Measurements from ENCODE around the gene FILIP1.

The FILIP1 gene

GRCh38 chr6:75490706-75491105, 2.9 kb downstream of the FILIP1 start:
- no peak overlapping the region for H3K9ac ChIP-seq (ENCODE audit: low read depth, low read length)
- no peaks in the 10 kb centered on the region for H3K27me3 ChIP-seq (ENCODE audit: control insufficient read depth, insufficient read depth, low read length)
- no peaks in the 10 kb centered on the region for H3K9me3 ChIP-seq (ENCODE audit: control insufficient read depth, insufficient read depth, low read length)
- H3K4me1 ChIP-seq (ENCODE audit: control insufficient read depth, insufficient read depth, low read length) = no peaks in the 10 kb centered on the region
- no peak overlapping the region for H3K4me3 ChIP-seq (ENCODE audit: low read depth, low read length)
- no peaks in the 10 kb centered on the region for H3K36me3 ChIP-seq (ENCODE audit: control insufficient read depth, insufficient read depth, low read length)

- Histone ChIP-seq H3K27me3 (ENCODE audit: control insufficient read depth, insufficient read depth, low read length) (no peaks in the 10 kb centered on the region), H3K9me3 (ENCODE audit: control insufficient read depth, insufficient read depth, low read length) (no peaks in the 10 kb centered on the region), H3K4me1 (ENCODE audit: control insufficient read depth, insufficient read depth, low read length) (no peaks in the 10 kb centered on the region), H3K9ac (ENCODE audit: low read depth, low read length) (no peak overlapping the region), H3K36me3 (ENCODE audit: control insufficient read depth, insufficient read depth, low read length) (no peaks in the 10 kb centered on the region), H3K4me3 (ENCODE audit: low read depth, low read length) (no peak overlapping the region)
Measured at GRCh38 chr6:75489025-75489424, 4.6 kb downstream of the FILIP1 start.

GRCh38 chr6:75488033-75488432, 5.6 kb downstream of the FILIP1 start:
- Histone ChIP-seq H3K27me3 (ENCODE audit: control insufficient read depth, insufficient read depth, low read length) (no peaks in the 10 kb centered on the region), H3K4me3 (ENCODE audit: low read depth, low read length) (no peak overlapping the region), H3K4me1 (ENCODE audit: control insufficient read depth, insufficient read depth, low read length) (no peaks in the 10 kb centered on the region), H3K9me3 (ENCODE audit: control insufficient read depth, insufficient read depth, low read length) (no peaks in the 10 kb centered on the region), H3K9ac (ENCODE audit: low read depth, low read length) (no peak overlapping the region), H3K36me3 (ENCODE audit: control insufficient read depth, insufficient read depth, low read length) (no peaks in the 10 kb centered on the region)

- H3K4me1 ChIP-seq (ENCODE audit: control insufficient read depth, insufficient read depth, low read length) = no peaks in the 10 kb centered on the region
- no peaks in the 10 kb centered on the region for H3K27me3 ChIP-seq (ENCODE audit: control insufficient read depth, insufficient read depth, low read length)
- H3K36me3 ChIP-seq (ENCODE audit: control insufficient read depth, insufficient read depth, low read length) = no peaks in the 10 kb centered on the region
- H3K4me3 ChIP-seq (ENCODE audit: low read depth, low read length) = no peak overlapping the region
- H3K9ac ChIP-seq (ENCODE audit: low read depth, low read length) = no peak overlapping the region
- H3K9me3 ChIP-seq (ENCODE audit: control insufficient read depth, insufficient read depth, low read length) = no peaks in the 10 kb centered on the region
Measured at GRCh38 chr6:75486850-75487518, 6.6 kb downstream of the FILIP1 start.

GRCh38 chr6:75484535-75484934, 9.1 kb downstream of the FILIP1 start:
- H3K9me3 ChIP-seq (ENCODE audit: control insufficient read depth, insufficient read depth, low read length) = no peaks in the 10 kb centered on the region
- H3K27me3 ChIP-seq (ENCODE audit: control insufficient read depth, insufficient read depth, low read length) = no peaks in the 10 kb centered on the region
- H3K9ac ChIP-seq (ENCODE audit: low read depth, low read length) = no peak overlapping the region
- H3K4me1 ChIP-seq (ENCODE audit: control insufficient read depth, insufficient read depth, low read length) = peaks cover 4% of the 10 kb centered on the region
- no peaks in the 10 kb centered on the region for H3K36me3 ChIP-seq (ENCODE audit: control insufficient read depth, insufficient read depth, low read length)
- no peak overlapping the region for H3K4me3 ChIP-seq (ENCODE audit: low read depth, low read length)

- Histone ChIP-seq H3K36me3 (ENCODE audit: control insufficient read depth, insufficient read depth, low read length) (no peaks in the 10 kb centered on the region), H3K9me3 (ENCODE audit: control insufficient read depth, insufficient read depth, low read length) (no peaks in the 10 kb centered on the region), H3K27me3 (ENCODE audit: control insufficient read depth, insufficient read depth, low read length) (no peaks in the 10 kb centered on the region), H3K4me1 (ENCODE audit: control insufficient read depth, insufficient read depth, low read length) (peaks cover 4% of the 10 kb centered on the region), H3K9ac (ENCODE audit: low read depth, low read length) (no peak overlapping the region), H3K4me3 (ENCODE audit: low read depth, low read length) (no peak overlapping the region)
Measured at GRCh38 chr6:75483136-75483952, 10.3 kb downstream of the FILIP1 start.

- Histone ChIP-seq H3K4me1 (ENCODE audit: control insufficient read depth, insufficient read depth, low read length) (peaks cover 4% of the 10 kb centered on the region), H3K9me3 (ENCODE audit: control insufficient read depth, insufficient read depth, low read length) (no peaks in the 10 kb centered on the region), H3K36me3 (ENCODE audit: control insufficient read depth, insufficient read depth, low read length) (no peaks in the 10 kb centered on the region), H3K9ac (ENCODE audit: low read depth, low read length) (no peak overlapping the region), H3K27me3 (ENCODE audit: control insufficient read depth, insufficient read depth, low read length) (no peaks in the 10 kb centered on the region), H3K4me3 (ENCODE audit: low read depth, low read length) (no peak overlapping the region)
Measured at GRCh38 chr6:75481936-75482593, 11.5 kb downstream of the FILIP1 start.

- Histone ChIP-seq H3K4me1 (ENCODE audit: control insufficient read depth, insufficient read depth, low read length) (peaks cover 4% of the 10 kb centered on the region), H3K9ac (ENCODE audit: low read depth, low read length) (no peak overlapping the region), H3K27me3 (ENCODE audit: control insufficient read depth, insufficient read depth, low read length) (no peaks in the 10 kb centered on the region), H3K36me3 (ENCODE audit: control insufficient read depth, insufficient read depth, low read length) (no peaks in the 10 kb centered on the region), H3K9me3 (ENCODE audit: control insufficient read depth, insufficient read depth, low read length) (no peaks in the 10 kb centered on the region), H3K4me3 (ENCODE audit: low read depth, low read length) (no peak overlapping the region)
Measured at GRCh38 chr6:75481394-75481793, 12.2 kb downstream of the FILIP1 start.

GRCh38 chr6:75480425-75480824, 13.2 kb downstream of the FILIP1 start:
- peaks cover 4% of the 10 kb centered on the region for H3K4me1 ChIP-seq (ENCODE audit: control insufficient read depth, insufficient read depth, low read length)
- H3K9me3 ChIP-seq (ENCODE audit: control insufficient read depth, insufficient read depth, low read length) = no peaks in the 10 kb centered on the region
- H3K4me3 ChIP-seq (ENCODE audit: low read depth, low read length) = no peak overlapping the region
- no peak overlapping the region for H3K9ac ChIP-seq (ENCODE audit: low read depth, low read length)
- no peaks in the 10 kb centered on the region for H3K36me3 ChIP-seq (ENCODE audit: control insufficient read depth, insufficient read depth, low read length)
- H3K27me3 ChIP-seq (ENCODE audit: control insufficient read depth, insufficient read depth, low read length) = no peaks in the 10 kb centered on the region

GRCh38 chr6:75479712-75480111, 13.9 kb downstream of the FILIP1 start:
- no peaks in the 10 kb centered on the region for H3K27me3 ChIP-seq (ENCODE audit: control insufficient read depth, insufficient read depth, low read length)
- peaks cover 4% of the 10 kb centered on the region for H3K4me1 ChIP-seq (ENCODE audit: control insufficient read depth, insufficient read depth, low read length)
- H3K4me3 ChIP-seq (ENCODE audit: low read depth, low read length) = no peak overlapping the region
- no peaks in the 10 kb centered on the region for H3K36me3 ChIP-seq (ENCODE audit: control insufficient read depth, insufficient read depth, low read length)
- no peaks in the 10 kb centered on the region for H3K9me3 ChIP-seq (ENCODE audit: control insufficient read depth, insufficient read depth, low read length)
- no peak overlapping the region for H3K9ac ChIP-seq (ENCODE audit: low read depth, low read length)

- peaks cover 4% of the 10 kb centered on the region for H3K4me1 ChIP-seq (ENCODE audit: control insufficient read depth, insufficient read depth, low read length)
- H3K36me3 ChIP-seq (ENCODE audit: control insufficient read depth, insufficient read depth, low read length) = no peaks in the 10 kb centered on the region
- no peaks in the 10 kb centered on the region for H3K27me3 ChIP-seq (ENCODE audit: control insufficient read depth, insufficient read depth, low read length)
- H3K9me3 ChIP-seq (ENCODE audit: control insufficient read depth, insufficient read depth, low read length) = no peaks in the 10 kb centered on the region
- H3K4me3 ChIP-seq (ENCODE audit: low read depth, low read length) = no peak overlapping the region
- no peak overlapping the region for H3K9ac ChIP-seq (ENCODE audit: low read depth, low read length)
Measured at GRCh38 chr6:75478929-75479328, 14.7 kb downstream of the FILIP1 start.

- Histone ChIP-seq H3K9ac (ENCODE audit: low read depth, low read length) (no peak overlapping the region), H3K4me3 (ENCODE audit: low read depth, low read length) (no peak overlapping the region), H3K27me3 (ENCODE audit: control insufficient read depth, insufficient read depth, low read length) (no peaks in the 10 kb centered on the region), H3K9me3 (ENCODE audit: control insufficient read depth, insufficient read depth, low read length) (no peaks in the 10 kb centered on the region), H3K4me1 (ENCODE audit: control insufficient read depth, insufficient read depth, low read length) (peaks cover under 1% of the 10 kb centered on the region), H3K36me3 (ENCODE audit: control insufficient read depth, insufficient read depth, low read length) (no peaks in the 10 kb centered on the region)
Measured at GRCh38 chr6:75472885-75473284, 20.7 kb downstream of the FILIP1 start.

All from iPS-15b (cell line).